GM20431 (cell line): ENCODE data around the gene DNAJC1.

ENCODE experiments used
- in situ Hi-C: fragments of 300-500 bp; cut with MseI, MboI; formaldehyde crosslinking; loops from one replicate; pipeline ENCODE4 v1.15.0; 2020; ENCODE audit warnings: low sequenced_read_pairs; ENCODE audit not compliant: unreplicated experiment

DNAJC1 gene

DNA sequence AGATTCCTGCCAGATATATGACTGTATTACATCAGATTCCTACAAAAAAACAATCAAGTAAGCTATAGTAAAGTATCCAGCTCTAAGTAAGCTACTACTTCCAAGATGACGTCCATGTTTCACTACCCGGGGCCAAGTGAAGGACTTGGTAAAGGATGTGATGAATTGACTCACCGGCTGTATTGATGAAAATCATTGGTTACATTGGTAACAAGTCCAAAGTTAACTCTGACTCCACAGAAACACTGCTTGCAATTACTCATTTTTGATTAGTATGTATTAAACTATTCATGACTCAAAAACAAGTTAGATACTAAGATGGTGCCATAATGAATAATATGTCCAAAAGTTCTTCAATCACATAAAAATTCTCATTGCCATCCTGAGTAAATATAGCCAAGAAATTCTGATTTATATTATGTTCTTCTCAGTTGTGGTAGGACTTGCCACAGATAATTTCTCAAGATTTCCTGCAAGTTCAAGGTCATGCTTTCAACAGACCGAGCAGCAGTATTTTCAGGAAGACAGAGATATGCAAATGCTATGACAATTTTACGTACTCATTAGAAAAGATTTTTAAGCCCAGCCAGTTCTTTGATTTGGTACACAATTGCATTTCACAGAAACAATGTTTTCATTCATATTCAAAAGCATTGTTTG, 12.6 kb upstream of the DNAJC1 start:
- in situ Hi-C loops = loop anchor here (25.0 kb wide), 1 partner anchor 971 kb away; no protein-coding TSS in a partner anchor

DNA sequence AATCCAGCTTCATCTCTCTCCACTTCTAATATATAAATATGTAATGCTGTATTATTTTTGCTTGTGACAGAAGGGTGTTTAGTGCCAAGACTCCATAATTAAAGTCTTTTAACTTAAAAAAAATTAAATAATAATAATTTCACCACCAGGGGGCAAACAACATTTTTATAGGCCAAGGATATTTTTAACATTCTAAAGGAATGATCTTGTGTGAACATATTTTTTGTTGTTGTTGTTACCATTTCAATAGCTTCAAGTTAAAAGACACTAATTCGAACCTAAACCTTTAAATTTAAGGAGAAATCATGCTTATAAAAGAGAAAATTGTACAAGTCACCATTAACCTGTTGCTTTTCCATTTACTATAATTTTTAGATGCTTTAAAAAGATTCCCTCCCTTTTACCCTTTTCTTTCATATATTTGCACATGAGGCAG, 7.5 kb upstream of the DNAJC1 start:
- in situ Hi-C loops = loop anchor here (25.0 kb wide), 1 partner anchor 976 kb away; no protein-coding TSS in a partner anchor

DNA sequence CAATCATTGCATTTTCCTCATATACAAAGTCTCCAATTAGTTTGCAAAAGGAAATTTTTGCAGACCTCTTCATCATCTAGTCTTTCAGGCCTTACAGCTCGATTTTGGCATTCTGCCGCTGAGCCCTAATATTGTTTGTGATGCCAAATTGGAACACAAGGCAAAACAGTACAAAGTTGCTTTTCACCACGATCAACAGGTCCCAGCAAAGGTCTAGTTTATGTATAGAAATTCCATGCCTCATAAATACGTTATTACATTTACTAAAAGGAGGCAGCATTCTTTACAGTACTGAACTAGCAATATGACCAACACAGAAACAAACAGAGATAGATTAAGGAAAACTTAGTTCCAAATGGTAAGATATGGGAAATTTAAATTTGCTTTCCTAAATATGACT, 7.0 kb upstream of the DNAJC1 start:
- in situ Hi-C loops = loop anchor here (25.0 kb wide), 1 partner anchor 977 kb away; no protein-coding TSS in a partner anchor

DNA sequence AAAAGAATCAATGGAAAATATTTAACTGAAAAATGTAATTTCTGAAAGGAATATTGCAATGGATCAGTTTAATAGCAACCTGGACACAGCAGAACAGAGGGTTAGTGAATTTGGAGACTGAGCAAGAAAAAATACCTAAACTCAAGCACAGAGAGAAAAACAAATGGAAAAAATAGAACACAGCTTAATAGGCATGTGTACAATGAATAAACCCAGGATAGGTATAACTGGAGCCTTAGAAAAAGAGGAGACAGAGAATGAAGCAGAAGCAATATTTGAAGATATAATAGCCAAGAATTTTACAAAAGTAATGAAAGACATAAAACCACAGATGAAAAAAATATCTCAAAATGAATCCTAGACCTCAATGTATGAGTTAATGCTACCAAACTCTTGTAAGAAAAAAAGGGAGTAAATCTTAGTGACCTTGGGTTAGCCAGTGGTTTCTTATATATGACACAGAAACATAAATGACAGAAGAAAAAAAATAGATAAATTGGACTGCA, 2.9 kb upstream of the DNAJC1 start:
- in situ Hi-C loops = loop anchor here (25.0 kb wide), 1 partner anchor 981 kb away; no protein-coding TSS in a partner anchor

DNA sequence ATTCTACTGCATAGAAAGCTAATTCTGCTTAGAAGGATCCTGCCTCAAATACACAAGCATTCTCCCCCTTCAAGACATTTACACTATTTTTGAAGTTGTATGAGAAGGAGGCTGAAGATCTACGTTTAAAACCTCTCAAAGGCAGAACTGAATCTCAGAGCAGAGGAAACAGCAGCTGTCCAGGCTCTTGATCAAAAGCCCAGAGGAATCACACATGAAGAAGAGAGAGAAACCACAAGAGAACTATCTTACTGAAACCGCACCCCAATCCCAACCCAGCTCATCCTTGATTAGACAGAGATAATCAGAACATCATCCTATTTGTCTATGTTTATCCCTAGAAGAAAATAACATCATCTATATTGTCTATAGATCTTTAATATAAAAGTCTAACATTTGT, 2.2 kb upstream of the DNAJC1 start:
- in situ Hi-C loops = loop anchor here (25.0 kb wide), 1 partner anchor 982 kb away; no protein-coding TSS in a partner anchor

DNA sequence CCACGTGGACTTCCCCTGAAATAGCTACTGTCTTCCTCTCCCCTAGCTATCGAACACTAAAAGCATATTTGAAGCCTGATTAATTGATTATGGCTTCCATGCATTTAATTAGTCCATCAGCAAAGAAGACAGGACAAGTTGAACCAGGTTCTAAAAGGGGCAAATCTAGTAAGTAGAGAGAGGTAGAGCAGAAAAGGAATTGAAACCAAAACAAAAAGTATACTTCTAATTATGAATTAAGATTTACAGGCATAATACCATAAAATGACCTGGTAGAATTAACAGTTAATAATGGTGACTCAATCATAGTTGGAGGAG, 393 bp upstream of the DNAJC1 start:
- in situ Hi-C loops = loop anchor here (25.0 kb wide), 1 partner anchor 983 kb away; no protein-coding TSS in a partner anchor

DNA sequence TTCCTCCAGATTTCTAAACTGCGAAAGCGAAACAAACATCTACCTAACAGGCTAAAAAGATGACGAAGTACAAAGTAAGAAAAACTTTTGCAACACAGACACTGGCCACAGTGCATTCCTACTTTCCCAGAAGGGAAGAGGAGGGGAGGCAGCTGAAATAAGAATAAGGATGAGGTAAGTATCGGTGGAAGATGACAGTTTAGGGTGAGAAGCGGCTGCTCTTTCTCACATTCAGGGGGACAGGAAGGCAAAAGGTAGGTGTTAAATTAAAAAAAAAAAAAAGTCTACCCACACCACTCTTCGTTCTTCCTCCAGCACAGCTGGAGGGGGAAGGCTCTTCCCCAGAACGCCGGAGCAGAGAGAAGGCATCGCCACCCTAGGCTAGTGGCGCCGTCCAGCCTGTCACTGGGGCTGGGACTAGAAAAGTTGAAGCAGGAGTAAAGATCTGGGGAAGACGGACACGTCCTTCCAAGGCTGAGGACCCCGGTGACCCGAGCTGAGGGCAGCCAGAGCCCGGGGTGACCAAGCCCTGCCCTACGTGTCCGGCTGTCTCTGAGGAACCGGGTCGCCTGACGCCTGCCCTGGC, 846 bp downstream of the DNAJC1 start:
- in situ Hi-C loops = loop anchor here (25.0 kb wide), 1 partner anchor 985 kb away; no protein-coding TSS in a partner anchor

DNA sequence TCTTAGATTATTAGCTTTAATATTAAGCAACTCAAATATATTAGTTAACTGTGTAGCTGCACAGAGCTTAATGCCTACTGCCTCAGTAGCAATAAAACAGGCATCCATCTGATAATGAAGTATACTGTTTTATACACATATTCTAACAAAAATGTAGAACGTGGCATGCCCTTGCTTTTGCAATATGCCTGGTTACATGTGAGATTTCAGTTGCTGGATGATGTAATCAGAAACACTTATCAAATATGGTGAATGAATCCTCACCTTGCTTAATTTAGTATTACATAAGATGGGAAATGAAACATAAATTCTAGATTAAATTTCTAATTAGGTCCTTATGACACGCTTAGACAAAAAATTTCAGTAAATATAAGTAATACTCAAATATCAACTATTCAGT, 8.0 kb downstream of the DNAJC1 start:
- in situ Hi-C loops = loop anchor here (25.0 kb wide), 1 partner anchor 567 kb away; no protein-coding TSS in a partner anchor

DNA sequence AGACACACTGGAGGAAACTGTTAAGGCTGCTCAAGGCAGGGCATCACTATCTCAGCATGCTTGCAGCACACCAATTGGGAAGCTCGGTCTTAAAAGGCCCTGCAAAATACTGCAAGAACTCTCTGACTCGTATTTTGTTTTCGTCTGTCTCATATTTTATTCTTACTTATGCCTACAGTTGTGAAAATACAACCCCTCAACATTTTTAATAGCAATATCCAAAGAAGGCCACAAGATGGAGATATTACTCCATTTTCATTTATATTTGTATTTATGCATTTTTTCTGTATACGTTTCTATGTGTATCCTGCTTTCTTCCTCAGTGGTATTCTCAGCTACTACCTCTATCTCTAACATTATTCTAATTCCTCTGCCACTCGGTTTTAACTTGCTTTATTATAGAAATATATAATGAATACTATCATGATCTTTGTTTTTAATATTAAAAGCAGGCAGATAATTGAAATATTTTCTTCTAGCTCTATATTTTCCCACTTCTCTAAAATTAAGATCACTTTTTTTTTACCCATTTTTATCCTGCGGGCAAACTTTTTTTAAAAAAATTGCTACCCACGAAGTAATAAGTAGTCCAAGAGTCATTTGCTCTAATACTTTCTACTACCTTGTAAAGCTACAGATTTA, 10.0 kb downstream of the DNAJC1 start:
- in situ Hi-C loops = loop anchor here (25.0 kb wide), 1 partner anchor 569 kb away; no protein-coding TSS in a partner anchor

DNA sequence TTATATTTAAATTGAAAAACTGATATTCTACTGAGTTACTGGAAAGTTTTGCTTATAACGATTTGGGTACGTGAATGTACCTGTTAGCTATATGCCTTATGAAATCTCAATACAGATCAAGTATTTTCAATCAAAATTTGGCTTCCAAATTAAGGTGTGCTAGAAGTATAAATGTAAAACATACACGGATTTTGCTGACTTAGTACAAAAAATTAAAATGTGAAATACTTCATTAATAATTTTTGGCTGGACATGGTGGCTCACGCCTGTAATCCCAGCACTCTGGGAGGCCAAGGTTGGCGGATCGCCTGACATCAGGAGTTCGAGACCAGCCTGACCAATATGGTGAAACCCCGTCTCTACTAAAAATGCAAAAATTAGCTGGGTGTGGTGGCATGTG, 11.7 kb downstream of the DNAJC1 start:
- in situ Hi-C loops = loop anchor here (25.0 kb wide), 1 partner anchor 571 kb away; no protein-coding TSS in a partner anchor

DNA sequence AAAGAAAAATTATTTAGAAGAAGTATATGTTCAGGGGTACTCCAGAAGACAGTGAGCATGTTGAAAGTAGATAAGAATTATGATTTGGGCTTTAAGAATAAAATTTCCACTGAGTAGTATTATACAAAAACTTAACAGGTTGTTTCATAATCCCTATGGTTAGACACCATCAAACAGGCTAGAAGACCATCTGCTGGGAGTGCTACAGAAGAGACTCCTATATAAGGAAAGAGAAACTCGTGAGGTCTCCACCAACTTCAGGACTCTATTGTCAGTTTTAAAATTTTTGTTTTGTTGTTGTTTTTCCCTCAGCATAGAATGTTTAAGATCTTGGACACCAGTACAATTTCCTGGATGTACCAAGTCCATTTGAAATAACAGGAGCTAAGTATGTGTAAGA, 13.1 kb downstream of the DNAJC1 start:
- in situ Hi-C loops = loop anchor here (25.0 kb wide), 1 partner anchor 572 kb away; no protein-coding TSS in a partner anchor

DNA sequence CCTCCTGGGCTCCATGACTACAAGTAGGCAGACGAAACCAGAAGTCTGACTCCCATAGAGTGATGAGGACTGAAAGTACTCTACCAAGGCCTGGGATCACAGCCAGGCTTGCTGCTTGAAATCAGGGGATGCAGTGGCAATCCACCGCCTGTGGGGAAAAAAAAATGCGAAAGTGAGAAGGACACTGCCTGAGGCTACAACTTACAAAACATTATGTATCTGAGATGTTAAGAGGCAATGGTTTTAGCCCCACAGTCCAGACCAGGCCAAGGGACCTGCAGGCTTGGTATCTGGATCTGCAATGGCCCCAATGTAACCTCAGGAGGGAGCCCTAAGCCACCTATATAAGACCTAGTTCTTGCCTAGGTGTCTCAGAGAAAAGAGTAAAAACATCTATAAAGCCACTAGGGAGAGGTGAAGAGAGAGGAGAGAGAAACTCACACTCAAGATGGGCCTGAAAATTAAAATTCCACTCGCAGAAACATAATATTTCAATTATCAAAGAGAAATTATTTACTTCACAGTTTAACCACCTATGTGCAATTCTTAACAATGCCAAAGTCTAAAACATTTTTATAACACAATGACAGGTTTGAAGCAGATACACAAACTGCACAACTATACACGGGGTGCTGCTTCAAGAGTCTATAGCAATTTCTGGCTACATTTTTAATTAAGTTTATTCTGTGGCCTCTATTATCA, 13.9 kb downstream of the DNAJC1 start:
- in situ Hi-C loops = loop anchor here (25.0 kb wide), 1 partner anchor 573 kb away; no protein-coding TSS in a partner anchor

DNA sequence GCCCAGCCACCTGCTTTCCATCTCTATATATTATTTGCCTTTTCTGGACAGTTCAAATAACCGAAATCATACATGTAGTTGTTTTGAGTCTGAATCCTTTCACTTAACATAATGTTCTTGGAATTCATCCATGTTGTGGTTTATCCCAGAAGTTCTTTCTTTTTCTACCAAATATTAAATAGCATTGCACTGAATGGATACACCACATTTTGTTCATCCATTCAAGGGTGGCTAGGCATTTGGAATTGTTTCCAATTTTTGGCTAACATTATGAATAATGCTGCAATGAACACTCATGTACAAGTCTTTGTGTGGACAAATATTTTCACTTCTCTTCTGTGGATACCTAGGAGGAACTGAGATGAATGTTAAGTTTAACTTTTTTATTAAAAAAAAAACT, 18.0 kb downstream of the DNAJC1 start:
- in situ Hi-C loops = loop anchor here (25.0 kb wide), 1 partner anchor 577 kb away; no protein-coding TSS in a partner anchor

DNA sequence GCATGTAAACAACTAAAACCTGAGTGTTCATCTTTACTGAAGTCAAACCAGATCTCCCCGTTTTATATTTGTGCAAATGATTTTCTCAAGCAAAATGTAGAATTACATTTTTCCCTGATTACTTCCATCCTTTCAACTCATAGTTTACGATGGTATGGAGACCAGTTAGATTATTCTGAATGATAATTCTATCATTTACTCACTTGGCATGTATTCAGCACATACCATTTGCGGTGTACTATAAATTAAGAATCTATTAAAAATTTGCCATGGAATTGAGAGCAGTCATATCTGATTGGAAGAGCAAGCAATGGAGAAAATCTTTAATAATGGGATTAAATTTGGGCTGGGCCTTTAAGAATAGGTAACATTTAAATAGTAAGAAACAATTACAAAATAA, 22.4 kb downstream of the DNAJC1 start:
- in situ Hi-C loops = loop anchor here (25.0 kb wide), 1 partner anchor 581 kb away; no protein-coding TSS in a partner anchor

DNA sequence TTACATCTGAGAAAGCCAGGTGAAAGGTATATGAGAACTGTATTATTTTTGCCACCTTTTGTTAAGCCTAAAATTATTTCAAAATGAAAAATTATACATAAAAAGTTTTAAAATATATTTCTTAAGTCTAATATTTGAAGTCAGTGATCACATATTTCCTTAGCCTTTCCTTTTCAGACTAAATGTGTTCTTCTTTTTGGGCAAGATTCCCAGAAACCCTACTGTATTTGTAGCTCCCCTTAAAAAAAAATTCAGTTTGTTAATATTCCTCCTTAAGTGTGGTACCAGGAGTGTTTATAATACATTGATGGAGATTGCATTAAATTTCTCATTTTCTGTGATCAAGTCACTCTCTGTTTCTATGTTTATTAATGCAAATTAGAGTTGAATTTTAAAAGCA, 22.8 kb downstream of the DNAJC1 start:
- in situ Hi-C loops = loop anchor here (25.0 kb wide), 1 partner anchor 582 kb away; no protein-coding TSS in a partner anchor

DNA sequence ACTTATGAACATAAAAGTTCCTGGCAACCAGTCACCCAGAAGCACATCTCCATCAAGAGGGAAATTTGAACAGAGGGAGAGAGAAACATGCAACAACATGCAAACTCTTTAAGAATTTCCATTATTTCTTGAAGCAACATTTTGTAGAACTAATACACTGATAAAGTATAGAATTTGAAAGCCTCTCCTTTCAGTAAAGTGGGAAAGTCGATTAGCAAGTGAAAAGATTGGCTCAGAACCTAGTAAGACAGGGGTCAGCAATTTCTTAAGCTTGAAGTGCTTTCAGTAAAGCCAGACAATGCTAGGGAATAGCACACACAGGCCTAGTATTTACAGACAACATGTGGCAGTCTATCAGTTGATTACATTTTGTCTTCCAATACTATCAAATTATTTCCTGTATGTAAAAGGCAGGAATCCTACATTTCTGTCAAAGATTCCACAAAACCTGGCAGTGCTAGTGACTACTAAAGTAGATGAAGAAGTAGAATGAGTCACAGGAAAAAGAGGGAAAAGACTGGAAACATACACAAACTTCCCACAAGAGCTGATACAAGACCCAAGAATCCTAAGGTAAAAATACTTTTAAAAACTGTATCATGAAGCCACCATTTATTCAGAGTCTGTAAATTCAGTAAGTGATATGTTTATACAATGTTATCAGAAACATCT, 25.2 kb downstream of the DNAJC1 start:
- in situ Hi-C loops = loop anchor here (25.0 kb wide), 1 partner anchor 584 kb away; no protein-coding TSS in a partner anchor

DNA sequence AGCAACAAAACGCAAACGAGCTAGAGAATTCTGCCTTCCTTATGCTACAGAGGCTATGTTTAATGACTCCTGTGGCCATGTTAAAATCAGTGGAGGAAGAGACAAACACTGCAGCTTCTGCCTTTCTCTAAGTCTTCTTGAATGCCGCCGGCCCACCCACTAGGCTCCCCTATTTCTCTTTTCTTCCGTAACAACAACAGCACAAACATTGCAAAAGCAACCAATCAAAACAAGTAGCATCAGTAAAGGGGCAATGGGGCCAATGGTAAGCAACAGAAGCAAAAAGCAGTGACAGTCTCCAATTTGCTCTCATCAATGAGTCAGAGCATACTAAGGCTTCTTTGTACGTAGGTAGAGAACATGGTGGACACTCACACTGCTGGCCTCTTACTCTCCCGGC, 26.8 kb downstream of the DNAJC1 start:
- in situ Hi-C loops = loop anchor here (25.0 kb wide), 1 partner anchor 586 kb away; no protein-coding TSS in a partner anchor

DNA sequence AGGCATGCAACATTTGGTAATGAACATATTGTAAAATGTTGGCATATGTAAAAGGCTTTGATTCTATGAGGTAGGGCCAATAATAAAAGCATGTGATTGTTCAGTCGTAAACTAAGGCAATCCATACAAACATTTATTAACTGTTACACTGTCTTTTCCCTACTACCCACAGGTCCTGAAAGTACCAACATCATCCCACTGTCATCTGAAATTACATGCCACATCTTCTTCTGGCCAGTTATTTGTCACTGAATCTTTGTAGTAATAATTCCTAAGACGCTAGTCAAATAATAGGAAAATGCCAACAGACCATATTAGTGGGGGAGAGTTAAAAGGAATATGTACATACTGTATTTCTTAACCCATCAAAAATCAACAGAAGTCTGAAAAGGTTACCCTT, 27.2 kb downstream of the DNAJC1 start:
- in situ Hi-C loops = loop anchor here (25.0 kb wide), 1 partner anchor 586 kb away; no protein-coding TSS in a partner anchor

DNA sequence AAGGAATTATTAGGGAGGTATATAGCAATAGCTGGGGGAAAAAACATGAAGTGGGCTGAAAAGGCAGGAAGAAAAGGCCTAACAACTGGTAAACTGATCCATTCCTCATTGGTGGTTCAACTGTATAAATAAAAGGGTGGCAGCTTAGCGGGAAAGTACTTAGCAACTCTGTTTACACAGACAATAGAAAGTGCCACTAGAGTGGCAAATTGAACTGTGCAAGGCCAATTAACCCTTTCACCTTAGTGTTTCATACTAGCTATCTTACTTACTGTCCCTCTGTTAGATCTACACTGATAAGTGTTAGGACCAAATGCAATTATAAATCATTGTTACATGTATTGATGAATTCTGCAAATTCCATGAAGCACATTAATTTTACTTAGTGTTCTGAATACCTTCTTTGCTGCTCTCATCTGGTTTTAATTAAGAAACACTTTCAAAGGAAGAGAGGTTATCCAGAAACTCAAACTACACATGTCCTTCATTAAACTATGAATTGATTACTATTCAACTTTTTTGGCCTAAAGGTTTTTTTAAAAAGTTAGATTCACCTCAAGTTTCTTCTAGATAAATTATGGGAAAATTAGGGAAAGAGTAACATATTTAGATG, 28.0 kb downstream of the DNAJC1 start:
- in situ Hi-C loops = loop anchor here (25.0 kb wide), 1 partner anchor 587 kb away; no protein-coding TSS in a partner anchor
